Measurements from ENCODE around the gene EIF5AL1. TPM values are rescaled to one million over a fixed set of nuclear protein-coding genes. Genes with fewer than 3 reads are reported as not detected.

EIF5AL1 gene
- total and polyA plus RNA-seq, 2 of the 8 experiments (the other 6 are each of a cell fraction or from before 2014, with no cell fraction given): 1.7 to 2.2 TPM

- Histone ChIP-seq H3K27me3 (replicated peaks in 1 of 4; ENCODE audit: control insufficient read depth in 3 of 4, extremely low read depth in 1 of 4, insufficient read depth in 3 of 4, low read length in 3 of 4) (peaks cover 0 to 6% (median 0%) of the 10 kb centered on the region in 4 experiments; a peak in 2 of 7 replicates), H3K9me3 (ENCODE audit: insufficient read depth in 2 of 2, low read depth in 1 of 2, low read length in 1 of 2) (no peaks in the 10 kb centered on the region; a peak in 1 of 4 replicates), H4K8ac (ENCODE audit: extremely low read depth, insufficient read depth, low read length) (no peak overlapping the region), H3K23me2 (ENCODE audit: low read depth, low read length) (no peaks in the 10 kb centered on the region; the same call in 1 of the 2 replicates), H4K5ac (ENCODE audit: insufficient read length, low read depth, low read length) (no peak overlapping the region), H2BK5ac (ENCODE audit: low read depth, low read length) (no peak overlapping the region), H3K4ac (replicated peaks; ENCODE audit: insufficient read length, low read depth, low read length) (no peak overlapping the region), H2BK12ac (ENCODE audit: low read depth, low read length) (no peak overlapping the region), H2BK15ac (ENCODE audit: low read length) (no peak overlapping the region), H3K23ac (ENCODE audit: insufficient read length) (no peak overlapping the region), H3K27ac (ENCODE audit: low read depth, low read length) (no peak overlapping the region), H2BK120ac (replicated peaks; ENCODE audit: low read depth, low read length) (no peak overlapping the region), H3K4me3 (ENCODE audit: extremely low read depth in 1 of 4, insufficient read depth in 2 of 4, low read depth in 3 of 4, low read length in 4 of 4) (no peak overlapping the region), H3K36me3 (ENCODE audit: control insufficient read depth in 2 of 4, insufficient read depth in 4 of 4, low read length in 3 of 4) (no peaks in the 10 kb centered on the region), H2AK5ac (ENCODE audit: low read depth, low read length) (no peak overlapping the region), H3K4me2 (ENCODE audit: insufficient read depth in 1 of 2, low read depth in 2 of 2, low read length in 2 of 2) (no peak overlapping the region), H3K4me1 (replicated peaks in 1 of 4; ENCODE audit: control insufficient read depth in 3 of 4, insufficient read depth in 4 of 4, low read length in 3 of 4) (no peaks in the 10 kb centered on the region), H3K79me2 (ENCODE audit: control insufficient read depth in 1 of 2, insufficient read depth in 2 of 2, low read length in 2 of 2) (no peaks in the 10 kb centered on the region), H3K56ac (replicated peaks; ENCODE audit: insufficient read length, low read depth, low read length) (no peak overlapping the region), H3K18ac (ENCODE audit: extremely low read depth, low read length) (no peak overlapping the region), H3K14ac (ENCODE audit: insufficient read length) (no peak overlapping the region), H4K91ac (replicated peaks; ENCODE audit: insufficient read length, low read length) (no peak overlapping the region), H3K9ac (replicated peaks in 1 of 4; ENCODE audit: extremely low read depth in 1 of 4, low read depth in 3 of 4, low read length in 3 of 4) (no peak overlapping the region), H2AFZ (ENCODE audit: low read length) (no peak overlapping the region), H2BK20ac (ENCODE audit: low read length) (no peak overlapping the region), H4K20me1 (replicated peaks in 1 of 2; ENCODE audit: control insufficient read depth in 1 of 2, insufficient read depth in 2 of 2, low read length in 2 of 2) (no peaks in the 10 kb centered on the region), H3K79me1 (ENCODE audit: low read depth, low read length) (no peaks in the 10 kb centered on the region)
- ChIA-PET CTCF (ENCODE audit: partially characterized antibody) (interaction anchor here (0.8 to 2.2 kb wide), 6 partner anchors 8 to 107 kb away, joined by 3 to 12 read pairs (median 4); no protein-coding TSS in a partner anchor), POLR2A (ENCODE audit: partially characterized antibody) (interaction anchor here (0.6 kb wide), 1 partner anchor 79 kb away, joined by 3 read pairs; no protein-coding TSS in a partner anchor)
- FAIRE-seq (no peak), DNase-seq (ENCODE audit: low read depth in 1 of 2, low spot score in 2 of 2) (no peak)
- WGBS, 2 experiments (ENCODE audit: extremely low coverage in 1 of 2, insufficient coverage in 1 of 2, insufficient read length in 1 of 2, insufficient replicate concordance in 2 of 2, low coverage in 1 of 2, low lambda C conversion rate in 2 of 2, missing lambda C conversion rate in 1 of 2): 92% methylated on average over 1 of the region's 1 CpG; no CpG with 5 or more reads in 1 of the 2 experiments
- TF ChIP-seq ATF3 (IDR thresholded peaks at IDR 0.05; ENCODE audit: insufficient read depth, low read depth, low read length) (no peak), JUND (IDR thresholded peaks at IDR 0.05; ENCODE audit: low read length) (no peak), CHD2 (IDR thresholded peaks at IDR 0.05; ENCODE audit: low read length) (no peak), TBP (IDR thresholded peaks at IDR 0.05; ENCODE audit: low read depth, low read length) (no peak), CBX5 (IDR thresholded peaks at IDR 0.05; ENCODE audit: low read depth, low read length) (no peak), SAP30 (IDR thresholded peaks at IDR 0.05; ENCODE audit: insufficient read depth, insufficient replicate concordance, low read length) (no peak), SRF (IDR thresholded peaks at IDR 0.05; ENCODE audit: low read depth, low read length) (no peak), USF2 (IDR thresholded peaks at IDR 0.05; ENCODE audit: low read length) (no peak), ASH2L (IDR thresholded peaks at IDR 0.05; ENCODE audit: low read length) (no peak), TAF1 (IDR thresholded peaks at IDR 0.05; ENCODE audit: low read depth, low read length) (no peak), RNF2 (IDR thresholded peaks at IDR 0.05; ENCODE audit: borderline replicate concordance, low read depth, low read length, missing control alignments, poor library complexity, severe bottlenecking) (no peak), KDM1A (IDR thresholded peaks at IDR 0.05; ENCODE audit: borderline replicate concordance, low read length) (no peak)
These were observed 30.0 kb upstream of the EIF5AL1 start for GRCh38 chr10:79482304-79482703.
